Fibroblast of lung (primary cell): ENCODE measurements around the gene MTHFD2L. TPM values are rescaled to one million over a fixed set of nuclear protein-coding genes. Genes with fewer than 3 reads are reported as not detected.
A peak's percentile ranks its signal among the peaks of the same experiment; 100 is the strongest.

ENCODE experiments used
- DNase-seq, 2 donors: peaks; one replicate each; pipeline versions ENCODE4 v3.0.0 to v3.0.0-alpha.2; 2010; ENCODE audit warnings: low read depth in 2 of 2
- H2AFZ ChIP-seq: 2 replicates; pipeline ENCODE4 v1.5.1; 2012; ENCODE audit warnings: low read length, control low read depth, inconsistent platforms
- H3K27ac ChIP-seq: 2 replicates; pipeline ENCODE4 v1.5.1; 2011; ENCODE audit warnings: low read length, control low read depth; ENCODE audit not compliant: insufficient read depth
- H3K27me3 ChIP-seq: 2 replicates; pipeline ENCODE4 v1.5.1; 2011; ENCODE audit warnings: mild to moderate bottlenecking, low read length; ENCODE audit not compliant: control insufficient read depth, insufficient read depth
- H3K36me3 ChIP-seq: 2 replicates; pipeline ENCODE4 v1.5.1; 2011; ENCODE audit warnings: low read length; ENCODE audit not compliant: control insufficient read depth, insufficient read depth
- H3K4me1 ChIP-seq: 2 replicates; pipeline ENCODE4 v1.5.1; 2011; ENCODE audit warnings: low read length; ENCODE audit not compliant: control insufficient read depth, insufficient read depth; ENCODE audit errors: extremely low read depth
- H3K4me2 ChIP-seq: 2 replicates; pipeline ENCODE4 v1.5.1; 2011; ENCODE audit warnings: low read length, control low read depth; ENCODE audit not compliant: insufficient read depth; ENCODE audit errors: extremely low read depth
- H3K4me3 ChIP-seq, 4 experiments: fragments of 200-600 bp in 1 of 4; sonication (generic) in 1 of 4; replicated peaks in 1 of 4; 2 replicates each; pipeline ENCODE4 v1.5.1; 2011 to 2016; ENCODE audit warnings: low read length in 4 of 4, low read depth in 3 of 4, mild to moderate bottlenecking in 3 of 4, control low read depth in 2 of 4, inconsistent platforms in 1 of 4, mixed read lengths in 1 of 4; ENCODE audit not compliant: insufficient read depth in 1 of 4; ENCODE audit errors: control extremely low read depth in 1 of 4
- H3K79me2 ChIP-seq: 2 replicates; pipeline ENCODE4 v1.5.1; 2012; ENCODE audit warnings: mild to moderate bottlenecking, low read length, inconsistent platforms; ENCODE audit not compliant: control insufficient read depth, insufficient read depth
- H3K9ac ChIP-seq: 2 replicates; pipeline ENCODE4 v1.5.1; 2011; ENCODE audit warnings: mild to moderate bottlenecking, low read length, control low read depth; ENCODE audit not compliant: insufficient read depth
- H3K9me3 ChIP-seq: 2 replicates; pipeline ENCODE4 v1.5.1; 2012; ENCODE audit warnings: low read depth, low read length; ENCODE audit not compliant: control insufficient read depth, insufficient read depth
- H4K20me1 ChIP-seq: 2 replicates; pipeline ENCODE4 v1.5.1; 2011; ENCODE audit warnings: low read length; ENCODE audit not compliant: control insufficient read depth, insufficient read depth; ENCODE audit errors: extremely low read depth
- EZH2 ChIP-seq: IDR thresholded peaks from 2 replicates; pipeline ENCODE4 v1.5.1; 2012; ENCODE audit warnings: low read length, control low read depth, mild to moderate bottlenecking; ENCODE audit errors: missing control alignments
- polyA plus RNA-seq, 2 donors: library from polyadenylated mRNA; depleted of rRNA in 1 of 2; stranded (reverse) in 1 of 2; unstranded in 1 of 2; fragments of >200 nt; gene quantifications; 2 replicates each; pipeline ENCODE4 v1.2.1, GENCODE V29; 2011 to 2012; ENCODE audit warnings: missing spikeins in 1 of 2
- total RNA-seq: library from RNA; depleted of rRNA; stranded (reverse); fragments of >200 nt; gene quantifications from 2 replicates; pipeline ENCODE4 v1.2.1, GENCODE V29; 2014
- TF ChIP-seq, protein P1 (sequence below), 2 donors: IDR thresholded peaks in 1 of 2; conservative IDR thresholded peaks in 1 of 2; 1 replicate in 1 of 2; 2 replicates in 1 of 2; pipeline ENCODE4 v1.5.1; 2011 to 2012; ENCODE audit warnings: low read length in 2 of 2, control low read depth in 1 of 2, inconsistent platforms in 1 of 2, low read depth in 1 of 2, mild to moderate bottlenecking in 1 of 2

MTHFD2L gene
- total and polyA plus RNA-seq, 2 donors (not counting 1 experiment from before 2014, with no cell fraction given), result 4.4 to 13.0 TPM

DNA sequence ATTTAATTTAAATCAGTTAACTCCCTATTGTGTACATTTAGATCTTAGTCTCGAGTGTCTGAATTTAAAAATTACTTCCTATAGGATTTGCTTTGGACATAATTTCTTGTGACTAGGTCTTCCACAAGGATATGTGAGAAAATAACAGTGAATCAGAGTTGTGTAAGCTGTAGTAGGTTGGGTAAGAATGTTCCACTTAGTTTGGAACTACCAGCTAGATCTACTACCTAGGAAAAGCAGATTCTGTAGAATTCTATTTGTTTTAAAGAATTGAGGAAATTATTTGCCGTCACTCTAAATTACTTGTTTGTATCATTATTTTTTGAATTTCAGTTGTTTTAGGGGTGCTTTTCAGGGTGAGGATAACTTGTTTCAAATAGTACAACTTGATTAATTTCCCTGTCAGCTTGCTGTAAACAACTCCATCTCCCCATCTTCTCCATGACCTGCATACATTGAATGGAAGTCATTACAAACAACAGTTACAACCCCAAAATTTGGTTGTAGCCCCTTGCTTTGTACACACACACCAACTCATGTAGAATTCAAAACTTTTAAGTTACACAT is 1.3 kb downstream of the MTHFD2L start:
- H3K27ac ChIP-seq, result no peak overlapping the region
- H3K9ac ChIP-seq, result no peak overlapping the region
- TF ChIP-seq EZH2, result no peak
- TF ChIP-seq, protein P1, sequence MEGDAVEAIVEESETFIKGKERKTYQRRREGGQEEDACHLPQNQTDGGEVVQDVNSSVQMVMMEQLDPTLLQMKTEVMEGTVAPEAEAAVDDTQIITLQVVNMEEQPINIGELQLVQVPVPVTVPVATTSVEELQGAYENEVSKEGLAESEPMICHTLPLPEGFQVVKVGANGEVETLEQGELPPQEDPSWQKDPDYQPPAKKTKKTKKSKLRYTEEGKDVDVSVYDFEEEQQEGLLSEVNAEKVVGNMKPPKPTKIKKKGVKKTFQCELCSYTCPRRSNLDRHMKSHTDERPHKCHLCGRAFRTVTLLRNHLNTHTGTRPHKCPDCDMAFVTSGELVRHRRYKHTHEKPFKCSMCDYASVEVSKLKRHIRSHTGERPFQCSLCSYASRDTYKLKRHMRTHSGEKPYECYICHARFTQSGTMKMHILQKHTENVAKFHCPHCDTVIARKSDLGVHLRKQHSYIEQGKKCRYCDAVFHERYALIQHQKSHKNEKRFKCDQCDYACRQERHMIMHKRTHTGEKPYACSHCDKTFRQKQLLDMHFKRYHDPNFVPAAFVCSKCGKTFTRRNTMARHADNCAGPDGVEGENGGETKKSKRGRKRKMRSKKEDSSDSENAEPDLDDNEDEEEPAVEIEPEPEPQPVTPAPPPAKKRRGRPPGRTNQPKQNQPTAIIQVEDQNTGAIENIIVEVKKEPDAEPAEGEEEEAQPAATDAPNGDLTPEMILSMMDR (conservative IDR thresholded peaks at IDR 0.05 in 1 of 2, IDR thresholded peaks at IDR 0.05 in 1 of 2; ENCODE audit: low read depth in 1 of 2, low read length in 2 of 2), result no peak
- no peak overlapping the region for H2AFZ ChIP-seq
- no peaks in the 10 kb centered on the region for H3K27me3 ChIP-seq
- peaks cover 16% of the 10 kb centered on the region for H3K79me2 ChIP-seq
- H4K20me1 ChIP-seq, result no peaks in the 10 kb centered on the region
- H3K4me3 ChIP-seq, result peak overlapping the region; percentile 69 to 82 (median 74)
- no peaks in the 10 kb centered on the region for H3K36me3 ChIP-seq
- peak overlapping the region; percentile 81 for H3K4me2 ChIP-seq
- peak; percentile 29 to 59 for DNase-seq
- H3K9me3 ChIP-seq, result no peaks in the 10 kb centered on the region
- peaks cover 6% of the 10 kb centered on the region for H3K4me1 ChIP-seq

- TF ChIP-seq, protein P1 (conservative IDR thresholded peaks at IDR 0.05 in 1 of 2, IDR thresholded peaks at IDR 0.05 in 1 of 2; ENCODE audit: low read depth in 1 of 2, low read length in 2 of 2), result no peak
- no peak for TF ChIP-seq EZH2
Measured at GRCh38 chr4:74161666-74162450, 3.9 kb downstream of the MTHFD2L start.

GRCh38 chr4:74166135-74166534 is 8.2 kb downstream of the MTHFD2L start:
- H3K27ac ChIP-seq, result no peak overlapping the region
- TF ChIP-seq EZH2, result no peak
- TF ChIP-seq, protein P1 (conservative IDR thresholded peaks at IDR 0.05 in 1 of 2, IDR thresholded peaks at IDR 0.05 in 1 of 2; ENCODE audit: low read depth in 1 of 2, low read length in 2 of 2), result no peak
- no peak overlapping the region for H3K4me3 ChIP-seq
- H3K27me3 ChIP-seq, result no peaks in the 10 kb centered on the region
- no peaks in the 10 kb centered on the region for H4K20me1 ChIP-seq
- no peaks in the 10 kb centered on the region for H3K4me1 ChIP-seq
- H3K79me2 ChIP-seq, result no peaks in the 10 kb centered on the region
- H3K9ac ChIP-seq, result no peak overlapping the region
- no peak for DNase-seq
- no peaks in the 10 kb centered on the region for H3K9me3 ChIP-seq
- H2AFZ ChIP-seq, result no peak overlapping the region
- no peaks in the 10 kb centered on the region for H3K36me3 ChIP-seq
- no peak overlapping the region for H3K4me2 ChIP-seq

More at GRCh38 chr4:74161666-74162450, 3.9 kb downstream of the MTHFD2L start:
- peak; percentile 47 to 48 for DNase-seq
- Histone ChIP-seq H3K79me2 (peaks cover 16% of the 10 kb centered on the region), H3K9ac (no peak overlapping the region), H3K27me3 (no peaks in the 10 kb centered on the region), H3K27ac (no peak overlapping the region), H4K20me1 (no peaks in the 10 kb centered on the region), H3K4me2 (no peak overlapping the region), H3K4me1 (peaks cover 6% of the 10 kb centered on the region), H2AFZ (no peak overlapping the region), H3K36me3 (no peaks in the 10 kb centered on the region), H3K9me3 (no peaks in the 10 kb centered on the region), H3K4me3 (no peak overlapping the region)
